Activated gamma-delta T cell (primary cell): Measurements from ENCODE around the gene UPK3BL1.
"Not testable (repeated sequence)": the region's sequence is repeated elsewhere in the genome, so short reads cannot be mapped to it uniquely, and the experiment has no call there.

Experiments used
- DNase-seq: peaks from one replicate; lab custom pipeline; 2025; lab: John Stamatoyannopoulos, UW
- total RNA-seq, 2 donors: gene quantifications; one replicate each; lab custom pipeline; 2026; lab: John Stamatoyannopoulos, UW

The UPK3BL1 gene, protein sequence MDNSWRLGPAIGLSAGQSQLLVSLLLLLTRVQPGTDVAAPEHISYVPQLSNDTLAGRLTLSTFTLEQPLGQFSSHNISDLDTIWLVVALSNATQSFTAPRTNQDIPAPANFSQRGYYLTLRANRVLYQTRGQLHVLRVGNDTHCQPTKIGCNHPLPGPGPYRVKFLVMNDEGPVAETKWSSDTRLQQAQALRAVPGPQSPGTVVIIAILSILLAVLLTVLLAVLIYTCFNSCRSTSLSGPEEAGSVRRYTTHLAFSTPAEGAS
- total RNA-seq: 0 reads per million in 2 donors

- DNase-seq: not testable (repeated sequence)
These were observed at the start of gene UPK3BL1 for GRCh38 chr7:102642691-102643090. UPK3BL1 (minus strand) TSS chr7:102642791; CDS start chr7:102642741, 50 bp downstream.

GRCh38 chr7:102690602-102691001 is 48.0 kb upstream of the UPK3BL1 start:
- not testable (repeated sequence) for DNase-seq

DNA sequence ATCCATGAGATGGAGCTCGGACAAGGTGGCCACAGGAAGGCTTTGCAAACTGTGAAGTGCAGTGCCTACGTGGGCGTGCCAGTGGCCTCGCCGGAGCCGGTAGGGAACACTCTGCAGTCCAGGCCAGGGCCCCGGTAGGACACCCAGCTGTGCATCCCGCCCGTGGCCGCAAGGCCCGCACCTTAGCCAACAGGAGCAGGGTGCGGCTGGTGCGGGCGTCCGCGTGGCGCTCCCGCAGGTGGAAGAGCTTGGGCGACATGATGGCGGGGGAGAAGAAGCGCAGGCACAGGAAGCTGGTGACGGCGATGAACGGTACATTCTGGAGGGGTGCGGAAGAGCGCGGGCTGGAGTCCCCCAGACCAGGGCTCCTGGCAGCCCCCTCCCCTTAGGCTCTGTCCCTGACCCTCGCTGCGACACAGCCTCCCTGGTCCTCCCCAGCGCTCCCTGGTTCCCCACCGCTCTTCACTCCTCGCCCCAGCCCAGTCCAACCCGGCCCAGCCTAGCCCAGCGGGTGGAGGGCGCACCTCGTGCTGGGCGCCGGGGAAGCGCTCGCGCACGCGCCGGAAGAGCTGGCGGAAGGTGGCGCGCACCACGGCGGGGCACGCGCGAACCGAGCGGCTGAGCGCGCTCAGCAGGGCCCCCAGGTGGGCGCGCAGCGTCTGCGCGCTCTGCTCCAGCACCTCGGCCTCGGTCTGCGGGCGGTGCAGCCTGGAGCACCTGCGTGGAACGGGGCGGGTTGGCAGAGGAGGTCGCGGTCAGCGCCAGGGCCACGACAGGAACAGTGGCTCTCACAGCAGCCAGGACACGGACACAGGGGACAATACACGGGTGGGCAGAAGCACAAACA is 47.1 kb upstream of the UPK3BL1 start:
- not testable (repeated sequence) for DNase-seq

GRCh38 chr7:102688299-102689036 is 45.9 kb upstream of the UPK3BL1 start:
- DNase-seq: not testable (repeated sequence)

- DNase-seq: not testable (repeated sequence)
These were observed 40.0 kb upstream of the UPK3BL1 start for GRCh38 chr7:102682560-102682959.

DNA sequence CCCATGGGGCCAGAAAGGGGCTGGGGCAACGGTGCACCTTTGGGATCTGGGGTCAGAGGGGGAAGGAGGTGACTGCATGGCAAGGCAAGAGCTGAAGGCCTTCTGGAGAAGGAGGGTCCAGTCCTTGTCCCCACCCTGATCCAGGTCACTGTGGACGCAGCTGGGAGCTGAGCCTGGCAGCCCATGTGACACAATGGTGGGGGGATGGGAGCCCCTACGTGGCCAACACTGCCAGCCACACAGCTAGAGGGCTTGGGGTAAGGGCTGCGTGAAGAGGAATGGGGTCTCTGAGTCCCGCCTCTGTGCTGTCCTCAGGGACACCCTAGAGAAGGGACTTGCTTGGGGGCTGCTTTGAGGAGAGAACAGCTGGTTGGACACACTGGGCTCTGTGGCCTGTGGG is 38.2 kb upstream of the UPK3BL1 start:
- not testable (repeated sequence) for DNase-seq

- not testable (repeated sequence) for DNase-seq
These were observed 33.0 kb upstream of the UPK3BL1 start for GRCh38 chr7:102675545-102675944.

- DNase-seq: not testable (repeated sequence)
These were observed 31.0 kb upstream of the UPK3BL1 start for GRCh38 chr7:102673447-102674067.

DNA sequence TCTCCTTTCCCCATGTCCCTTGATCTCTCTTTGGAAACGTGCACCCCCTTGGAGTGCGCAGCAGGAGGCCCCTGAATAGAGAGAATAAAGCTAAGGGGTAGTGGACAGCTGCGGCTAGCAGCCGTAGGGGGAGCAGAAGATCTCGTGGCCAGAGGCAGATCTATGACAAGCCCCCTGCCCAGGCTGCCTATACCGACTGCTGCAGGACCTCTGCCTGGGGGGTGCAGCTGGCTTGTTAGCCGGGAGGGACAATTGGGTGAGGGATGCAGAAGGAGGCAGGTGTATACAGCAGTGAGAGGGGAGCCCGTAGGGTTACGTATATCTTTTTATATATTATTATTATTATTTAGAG is 29.3 kb upstream of the UPK3BL1 start:
- DNase-seq: not testable (repeated sequence)

- DNase-seq: not testable (repeated sequence)
These were observed 28.8 kb upstream of the UPK3BL1 start, which contains the start of gene POLR2J2 for GRCh38 chr7:102671166-102671955. POLR2J2 (minus strand) TSS chr7:102671663; CDS start chr7:102671601, 62 bp downstream.

GRCh38 chr7:102667523-102667922 is 24.9 kb upstream of the UPK3BL1 start:
- not testable (repeated sequence) for DNase-seq

DNA sequence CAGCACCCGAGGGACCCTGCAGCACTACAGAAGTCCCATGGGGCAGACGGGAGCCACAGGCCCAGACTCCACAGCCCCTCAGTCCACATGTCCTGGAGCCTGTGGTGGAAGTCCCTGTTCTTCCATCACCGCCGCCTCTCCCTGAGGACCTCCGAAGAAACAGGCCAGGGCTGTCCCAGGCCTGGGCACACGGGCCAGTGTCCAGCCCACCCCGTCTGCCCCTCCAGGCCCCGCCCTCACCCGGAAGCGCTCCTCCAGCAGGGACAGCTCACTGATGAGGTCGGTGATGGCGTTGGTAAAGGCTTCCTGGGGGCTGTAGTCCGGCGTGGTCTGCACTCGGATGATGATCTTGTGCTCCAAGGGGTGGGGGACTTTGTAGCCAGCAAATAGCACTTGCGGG is 24.3 kb upstream of the UPK3BL1 start:
- not testable (repeated sequence) for DNase-seq

DNA sequence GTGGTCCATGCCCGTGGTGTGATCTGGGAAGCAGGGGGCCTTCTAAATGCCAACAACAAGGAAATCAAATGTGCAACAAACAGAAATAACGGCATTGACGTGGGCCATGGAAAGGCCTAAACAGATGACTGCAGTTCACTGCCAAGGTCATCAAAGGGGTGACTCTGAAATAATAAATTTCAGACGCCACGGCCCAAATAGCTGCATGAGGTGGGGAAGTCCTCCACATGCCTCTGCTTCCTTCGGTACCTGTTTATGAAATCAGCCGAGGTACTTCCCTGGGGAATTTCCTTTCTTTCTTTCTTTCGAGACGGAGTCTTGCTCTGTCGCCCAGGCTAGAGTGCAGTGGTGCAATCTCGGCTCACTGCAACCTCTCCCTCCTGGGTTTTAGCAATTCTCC is 22.2 kb upstream of the UPK3BL1 start:
- DNase-seq: not testable (repeated sequence)

- DNase-seq: not testable (repeated sequence)
These were observed 7.3 kb upstream of the UPK3BL1 start, which contains the start of gene SPDYE2B for GRCh38 chr7:102649924-102650323. SPDYE2B (plus strand) TSS chr7:102650319; CDS start chr7:102652349, 2,030 bp downstream.

DNA sequence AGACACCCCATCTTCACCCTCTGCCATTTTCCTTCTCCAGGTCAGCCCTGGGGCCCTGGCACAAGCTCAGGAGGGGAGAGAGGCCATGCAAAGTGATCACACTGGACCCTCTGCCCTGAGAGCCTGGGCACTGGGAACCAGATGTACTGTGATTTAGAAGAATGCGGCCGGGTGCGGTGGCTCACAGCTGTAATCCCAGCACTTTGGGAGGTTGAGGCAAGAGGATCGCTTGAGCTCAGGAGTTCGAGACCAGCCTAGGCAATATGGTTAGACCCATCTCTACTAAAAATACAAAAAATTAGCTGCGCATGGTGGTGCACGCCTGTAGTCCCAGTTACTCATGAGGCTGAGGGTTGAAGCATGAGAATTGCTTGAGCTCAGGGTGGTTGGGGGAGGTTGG is 5.2 kb upstream of the UPK3BL1 start:
- not testable (repeated sequence) for DNase-seq

- not testable (repeated sequence) for DNase-seq
These were observed 813 bp upstream of the UPK3BL1 start for GRCh38 chr7:102643404-102643803.

DNA sequence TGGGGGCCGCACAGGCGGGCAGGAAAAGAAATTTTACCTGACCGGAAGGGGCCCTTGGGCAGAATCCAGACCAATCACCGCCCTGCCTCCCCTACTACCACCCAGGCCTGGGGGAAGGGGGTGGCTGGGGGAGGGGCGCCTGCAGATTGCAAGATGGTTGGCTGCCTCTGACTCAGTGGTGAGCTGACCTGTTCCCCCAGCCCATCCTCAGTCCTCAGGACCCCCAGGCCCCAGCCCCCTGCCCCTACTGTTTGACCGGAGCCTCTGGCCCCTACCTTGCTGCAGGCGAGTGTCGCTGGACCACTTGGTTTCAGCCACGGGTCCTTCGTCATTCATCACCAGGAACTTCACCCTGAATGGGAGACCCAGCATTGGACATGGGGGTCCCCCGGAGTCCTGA is 3.7 kb downstream of the UPK3BL1 start:
- not testable (repeated sequence) for DNase-seq

DNA sequence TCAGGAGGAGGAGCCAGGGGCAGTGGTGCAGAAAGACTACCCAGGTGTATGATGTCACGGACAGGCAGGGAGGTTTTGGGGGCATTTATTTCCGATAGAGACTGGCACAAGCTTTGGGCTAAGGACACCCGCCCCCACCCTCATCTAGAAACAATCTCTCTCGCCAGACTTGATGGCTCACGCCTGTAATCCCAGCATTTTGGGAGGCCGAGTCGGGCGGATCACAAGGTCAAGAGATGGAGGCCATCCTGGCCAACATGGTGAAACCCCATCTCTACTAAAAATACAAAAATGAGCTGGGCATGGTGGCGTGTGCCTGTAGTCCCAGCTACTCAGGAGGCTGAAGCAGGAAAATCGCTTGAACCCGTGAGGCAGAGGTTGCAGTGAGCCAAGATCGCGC is 5.6 kb downstream of the UPK3BL1 start:
- DNase-seq: not testable (repeated sequence)

DNA sequence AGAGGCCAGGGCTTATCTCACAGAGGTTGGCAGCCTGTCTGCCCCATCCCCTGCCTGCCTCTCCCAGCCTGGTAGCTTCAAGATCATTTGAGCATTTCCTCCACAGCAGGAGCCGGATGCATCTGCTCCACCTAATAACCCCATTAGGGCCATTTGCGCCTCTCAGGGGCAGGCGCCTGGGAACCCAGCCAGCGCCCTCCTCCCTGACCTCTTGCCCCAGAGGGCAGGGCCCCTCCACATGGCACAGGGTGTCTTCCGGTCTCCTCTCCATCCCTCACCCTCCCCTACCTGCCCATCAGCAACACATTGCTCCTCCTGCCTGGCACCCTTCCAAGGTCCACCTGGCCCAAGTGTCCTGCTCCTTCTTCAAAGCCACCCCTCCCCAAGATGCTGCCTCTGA is 7.2 kb downstream of the UPK3BL1 start:
- not testable (repeated sequence) for DNase-seq

DNA sequence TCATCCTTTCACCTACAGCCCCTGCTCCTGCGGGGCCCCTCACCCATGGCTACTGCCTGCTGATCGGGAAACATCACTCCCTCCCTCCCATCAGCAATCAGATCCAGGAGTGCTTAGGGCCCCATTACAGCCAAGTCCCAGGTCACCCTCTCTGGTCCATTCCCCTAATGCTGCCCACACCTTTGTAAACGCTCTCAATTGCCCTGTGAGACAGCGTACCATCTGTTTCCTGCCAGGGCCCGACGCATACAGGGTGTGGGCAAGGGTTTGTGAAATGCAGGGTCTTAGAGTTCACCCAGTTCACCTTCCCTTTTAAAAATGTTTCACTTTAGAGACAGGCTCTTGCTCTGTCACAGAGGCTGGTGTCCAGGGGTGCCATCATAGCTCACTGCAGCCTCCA is 8.3 kb downstream of the UPK3BL1 start:
- not testable (repeated sequence) for DNase-seq

- not testable (repeated sequence) for DNase-seq
These were observed 12.0 kb downstream of the UPK3BL1 start for GRCh38 chr7:102630622-102631021.
